Sigmoid colon (tissue), 7 donors: ENCODE data around the gene ZC2HC1B. TPM values are rescaled to one million over a fixed set of nuclear protein-coding genes. Genes with fewer than 3 reads are reported as not detected.

ENCODE experiments used
- DNase-seq: peaks from one replicate; pipeline ENCODE4 v3.0.0-alpha.2; 2019
- H3K27ac ChIP-seq, 4 donors: fragments of 200-600 bp; sonication (generic); one replicate each; pipeline ENCODE4 v1.5.1; 2016 to 2019; ENCODE audit warnings: mild to moderate bottlenecking in 1 of 4
- H3K27me3 ChIP-seq, 3 donors: fragments of 200-600 bp; sonication (generic); one replicate each; pipeline ENCODE4 v1.5.1; 2019; ENCODE audit warnings: mild to moderate bottlenecking in 1 of 3
- H3K36me3 ChIP-seq, 4 donors: fragments of 200-600 bp; sonication (generic); one replicate each; pipeline ENCODE4 v1.5.1; 2016 to 2019
- H3K4me1 ChIP-seq, 4 donors: fragments of 200-600 bp; sonication (generic); one replicate each; pipeline ENCODE4 v1.5.1; 2017 to 2019
- H3K4me3 ChIP-seq, 4 donors: fragments of 200-600 bp; sonication (generic); one replicate each; pipeline ENCODE4 v1.5.1; 2017 to 2019; ENCODE audit warnings: mild to moderate bottlenecking in 2 of 4, moderate library complexity in 1 of 4
- H3K9me3 ChIP-seq, 4 donors: fragments of 200-600 bp in 3 of 4; sonication (generic) in 3 of 4; one replicate each; pipeline versions ENCODE4 v1.5.1 to v1.6.1; 2013 to 2019
- EP300 ChIP-seq, 4 donors: sonication (generic); formaldehyde crosslinking; IDR thresholded peaks; one replicate each; pipeline ENCODE4 v1.6.1; 2017; ENCODE audit warnings: antibody characterized with exemption in 4 of 4
- POLR2A ChIP-seq, 2 donors: fragments of 450-650 bp; IDR thresholded peaks; one replicate each; pipeline ENCODE4 v1.6.1; 2016; ENCODE audit warnings: antibody characterized with exemption in 2 of 2, mild to moderate bottlenecking in 2 of 2, moderate library complexity in 2 of 2
- POLR2AphosphoS5 ChIP-seq, 4 donors: sonication (generic); formaldehyde crosslinking; IDR thresholded peaks; one replicate each; pipeline ENCODE4 v1.6.1; 2017; ENCODE audit warnings: antibody characterized with exemption in 4 of 4
- WGBS, 2 donors: extraction: QIAGEN DNeasy Blood & Tissue Kit; methylation state at CpG; one replicate each; pipeline ENCODE4 v1.1.7; 2013; 5-methylcytosine and 5-hydroxymethylcytosine counted together
- intact Hi-C: fragments of 100-400 bp; cut with DNase I; formaldehyde crosslinking; loops from one replicate; pipeline ENCODE4 v1.15.1; 2023
- polyA plus RNA-seq, 3 donors: library from polyadenylated mRNA; stranded (reverse); fragments of 200-250 nt; gene quantifications; one replicate each; pipeline ENCODE4 v1.2.3, GENCODE V29; 2013
- total RNA-seq, 4 donors: library from RNA; depleted of rRNA; stranded (reverse); fragments of >200 nt; gene quantifications; one replicate each; pipeline ENCODE4 v1.1.0, GENCODE V29; 2016
- TF ChIP-seq, protein P1 (sequence below), 4 experiments: fragments of 450-650 bp in 3 of 4; fragments of 200-600 bp in 1 of 4; IDR thresholded peaks; one replicate each; pipeline ENCODE4 v1.5.1; 2016 to 2019; ENCODE audit warnings: antibody characterized with exemption in 4 of 4, mild to moderate bottlenecking in 3 of 4, moderate library complexity in 2 of 4
- donor health status: healthy with polysubstance abuse.
- donor health status: Bipolar disorder and iron deficiency.
- donor health status: healthy.

ZC2HC1B gene, protein sequence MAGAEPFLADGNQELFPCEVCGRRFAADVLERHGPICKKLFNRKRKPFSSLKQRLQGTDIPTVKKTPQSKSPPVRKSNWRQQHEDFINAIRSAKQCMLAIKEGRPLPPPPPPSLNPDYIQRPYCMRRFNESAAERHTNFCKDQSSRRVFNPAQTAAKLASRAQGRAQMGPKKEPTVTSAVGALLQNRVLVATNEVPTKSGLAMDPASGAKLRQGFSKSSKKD
- total RNA-seq, result not detected
- polyA plus RNA-seq, result not detected

- Histone ChIP-seq H3K36me3 (peaks cover 0 to 70% (median 19%) of the 10 kb centered on the region in 4 donors), H3K27ac (peak within 1 kb of the TSS in 3 of 4 donors; percentile 23 to 53 (median 29)), H3K4me3 (no peak within 1 kb of the TSS), H3K9me3 (peaks cover 0 to 3% (median 0%) of the 10 kb centered on the region in 4 donors), H3K4me1 (peaks cover 0 to 4% (median 0%) of the 10 kb centered on the region in 4 donors), H3K27me3 (no peaks in the 10 kb centered on the region)
- DNase-seq, result no peak
- TF ChIP-seq, protein P1, sequence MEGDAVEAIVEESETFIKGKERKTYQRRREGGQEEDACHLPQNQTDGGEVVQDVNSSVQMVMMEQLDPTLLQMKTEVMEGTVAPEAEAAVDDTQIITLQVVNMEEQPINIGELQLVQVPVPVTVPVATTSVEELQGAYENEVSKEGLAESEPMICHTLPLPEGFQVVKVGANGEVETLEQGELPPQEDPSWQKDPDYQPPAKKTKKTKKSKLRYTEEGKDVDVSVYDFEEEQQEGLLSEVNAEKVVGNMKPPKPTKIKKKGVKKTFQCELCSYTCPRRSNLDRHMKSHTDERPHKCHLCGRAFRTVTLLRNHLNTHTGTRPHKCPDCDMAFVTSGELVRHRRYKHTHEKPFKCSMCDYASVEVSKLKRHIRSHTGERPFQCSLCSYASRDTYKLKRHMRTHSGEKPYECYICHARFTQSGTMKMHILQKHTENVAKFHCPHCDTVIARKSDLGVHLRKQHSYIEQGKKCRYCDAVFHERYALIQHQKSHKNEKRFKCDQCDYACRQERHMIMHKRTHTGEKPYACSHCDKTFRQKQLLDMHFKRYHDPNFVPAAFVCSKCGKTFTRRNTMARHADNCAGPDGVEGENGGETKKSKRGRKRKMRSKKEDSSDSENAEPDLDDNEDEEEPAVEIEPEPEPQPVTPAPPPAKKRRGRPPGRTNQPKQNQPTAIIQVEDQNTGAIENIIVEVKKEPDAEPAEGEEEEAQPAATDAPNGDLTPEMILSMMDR (IDR thresholded peaks at IDR 0.05), result no peak
- TF ChIP-seq POLR2A (IDR thresholded peaks at IDR 0.05), result no peak
- no peak for TF ChIP-seq EP300 (IDR thresholded peaks at IDR 0.05)
- TF ChIP-seq POLR2AphosphoS5 (IDR thresholded peaks at IDR 0.05), result no peak
- 84 to 88% methylated on average over 1 of the region's 1 CpG for WGBS, 2 donors
- intact Hi-C loops, result no loop called here
Measured at GRCh38 chr6:143864234-143864633, at the start of gene ZC2HC1B. Gene ZC2HC1B (plus strand): TSS chr6:143864474. CDS start chr6:143864540, 66 bp downstream.

GRCh38 chr6:143817621-143818020 is 46.7 kb upstream of the ZC2HC1B start:
- Histone ChIP-seq H3K4me3 (no peak overlapping the region), H3K36me3 (no peaks in the 10 kb centered on the region)
- no peak for DNase-seq

DNA sequence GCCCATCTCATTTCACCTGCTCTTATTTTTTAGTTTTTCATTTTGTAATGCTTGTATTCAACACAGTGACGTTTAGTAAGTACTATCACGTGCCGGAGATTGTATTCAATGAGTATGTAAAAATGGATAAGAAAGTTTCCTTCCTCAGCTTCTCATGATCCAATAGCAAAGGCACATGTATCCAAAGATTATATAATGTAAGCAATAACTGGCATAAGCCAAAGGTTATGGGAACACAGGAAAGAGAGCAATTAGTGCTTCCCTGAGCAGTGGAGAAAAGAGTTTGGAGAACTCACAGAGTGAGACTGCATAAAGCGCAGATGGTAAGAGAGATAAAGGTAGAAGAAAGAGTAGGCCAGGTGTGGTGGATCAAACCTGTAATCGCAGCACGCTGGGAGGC is 42.9 kb upstream of the ZC2HC1B start:
- H3K27me3 ChIP-seq, result no peaks in the 10 kb centered on the region
- H3K4me3 ChIP-seq, result no peak overlapping the region
- no peak for DNase-seq
- peaks cover 0 to 8% (median 0%) of the 10 kb centered on the region in 4 donors for H3K4me1 ChIP-seq
- no peak overlapping the region for H3K27ac ChIP-seq
- no peaks in the 10 kb centered on the region for H3K36me3 ChIP-seq
- TF ChIP-seq, protein P1 (IDR thresholded peaks at IDR 0.05), result no peak
- TF ChIP-seq EP300 (IDR thresholded peaks at IDR 0.05) (no peak), POLR2A (IDR thresholded peaks at IDR 0.05) (no peak), POLR2AphosphoS5 (IDR thresholded peaks at IDR 0.05) (no peak)
- no peaks in the 10 kb centered on the region for H3K9me3 ChIP-seq
- intact Hi-C loops, result no loop called here
- WGBS, 2 donors, result 84 to 97% methylated on average over 6 of the region's 6 CpGs

More at GRCh38 chr6:143817621-143818020, 46.7 kb upstream of the ZC2HC1B start:
- H3K9me3 ChIP-seq, result no peaks in the 10 kb centered on the region
- TF ChIP-seq POLR2A (IDR thresholded peaks at IDR 0.05), result no peak
- no peak for TF ChIP-seq EP300 (IDR thresholded peaks at IDR 0.05)
- TF ChIP-seq, protein P1 (IDR thresholded peaks at IDR 0.05), result no peak
- TF ChIP-seq POLR2AphosphoS5 (IDR thresholded peaks at IDR 0.05), result no peak
- H3K27me3 ChIP-seq, result no peaks in the 10 kb centered on the region
- intact Hi-C loops, result no loop called here
- peaks cover 0 to 3% (median 0%) of the 10 kb centered on the region in 4 donors for H3K4me1 ChIP-seq
- no peak overlapping the region for H3K27ac ChIP-seq

- DNase-seq, result no peak
- Histone ChIP-seq H3K4me1 (peaks cover 0 to 8% (median 0%) of the 10 kb centered on the region in 4 donors), H3K27ac (peak overlapping the region in 1 of 4 donors; percentile 57), H3K4me3 (no peak overlapping the region), H3K36me3 (no peaks in the 10 kb centered on the region), H3K9me3 (no peaks in the 10 kb centered on the region), H3K27me3 (no peaks in the 10 kb centered on the region)
- WGBS, 2 donors, result 74 to 75% methylated on average over 3 of the region's 3 CpGs
- intact Hi-C loops, result no loop called here
- TF ChIP-seq POLR2AphosphoS5 (IDR thresholded peaks at IDR 0.05), result no peak
- TF ChIP-seq, protein P1 (IDR thresholded peaks at IDR 0.05), result no peak
- no peak for TF ChIP-seq POLR2A (IDR thresholded peaks at IDR 0.05)
- TF ChIP-seq EP300 (IDR thresholded peaks at IDR 0.05), result no peak
Measured at GRCh38 chr6:143822584-143823024, 41.7 kb upstream of the ZC2HC1B start.
